AG08395 (cell line): ENCODE results near the gene CLOCK.
"Not testable (repeated sequence)": the region's sequence is repeated elsewhere in the genome, so short reads cannot be mapped to it uniquely, and the experiment has no call there.

Experiments
- DNase-seq: peaks from one replicate; pipeline ENCODE4 v3.0.0; 2012; ENCODE audit warnings: mixed read lengths, low spot score

The CLOCK gene, protein sequence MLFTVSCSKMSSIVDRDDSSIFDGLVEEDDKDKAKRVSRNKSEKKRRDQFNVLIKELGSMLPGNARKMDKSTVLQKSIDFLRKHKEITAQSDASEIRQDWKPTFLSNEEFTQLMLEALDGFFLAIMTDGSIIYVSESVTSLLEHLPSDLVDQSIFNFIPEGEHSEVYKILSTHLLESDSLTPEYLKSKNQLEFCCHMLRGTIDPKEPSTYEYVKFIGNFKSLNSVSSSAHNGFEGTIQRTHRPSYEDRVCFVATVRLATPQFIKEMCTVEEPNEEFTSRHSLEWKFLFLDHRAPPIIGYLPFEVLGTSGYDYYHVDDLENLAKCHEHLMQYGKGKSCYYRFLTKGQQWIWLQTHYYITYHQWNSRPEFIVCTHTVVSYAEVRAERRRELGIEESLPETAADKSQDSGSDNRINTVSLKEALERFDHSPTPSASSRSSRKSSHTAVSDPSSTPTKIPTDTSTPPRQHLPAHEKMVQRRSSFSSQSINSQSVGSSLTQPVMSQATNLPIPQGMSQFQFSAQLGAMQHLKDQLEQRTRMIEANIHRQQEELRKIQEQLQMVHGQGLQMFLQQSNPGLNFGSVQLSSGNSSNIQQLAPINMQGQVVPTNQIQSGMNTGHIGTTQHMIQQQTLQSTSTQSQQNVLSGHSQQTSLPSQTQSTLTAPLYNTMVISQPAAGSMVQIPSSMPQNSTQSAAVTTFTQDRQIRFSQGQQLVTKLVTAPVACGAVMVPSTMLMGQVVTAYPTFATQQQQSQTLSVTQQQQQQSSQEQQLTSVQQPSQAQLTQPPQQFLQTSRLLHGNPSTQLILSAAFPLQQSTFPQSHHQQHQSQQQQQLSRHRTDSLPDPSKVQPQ

DNA sequence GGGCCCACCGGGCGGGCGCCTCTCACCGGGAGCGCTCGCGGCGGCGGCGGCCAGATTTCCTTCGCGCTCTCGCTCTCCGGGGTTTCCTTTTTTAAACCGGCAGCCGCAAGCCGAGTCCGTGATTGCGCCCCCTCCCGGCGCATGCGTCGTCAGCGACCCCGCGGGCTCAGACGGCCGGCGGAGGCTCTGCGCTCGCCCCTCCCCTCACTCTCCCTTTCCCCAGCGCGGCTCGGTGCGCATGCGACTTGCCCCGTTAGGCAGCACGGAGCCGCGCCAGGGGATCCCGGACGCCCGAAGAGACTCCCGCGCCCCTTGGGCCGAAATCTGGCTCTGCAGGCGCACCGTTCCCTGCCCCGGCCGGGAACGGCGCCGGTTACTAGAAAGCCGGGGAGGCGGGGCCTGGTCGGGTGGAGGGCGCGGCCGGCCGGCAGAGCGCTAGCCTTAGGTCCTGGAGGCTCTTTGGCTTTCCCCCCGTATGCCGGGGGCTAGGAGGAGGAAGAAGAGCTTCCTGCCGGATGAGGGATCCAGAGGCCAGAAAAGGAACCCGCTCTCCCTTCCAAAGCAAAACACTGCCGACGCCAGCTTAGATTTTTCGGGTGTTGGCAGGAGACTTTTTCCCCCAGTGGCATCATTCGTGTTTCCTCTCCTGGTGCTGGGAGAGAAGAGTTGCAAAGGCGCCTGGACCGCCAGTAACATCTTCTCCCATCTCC lies at the start of gene CLOCK:
Gene CLOCK (minus strand): TSS at position 154 of the 710 bp plus-strand sequence. CDS start 64,124 bp downstream, outside the sequence.
- DNase-seq, result peak; percentile 86

DNA sequence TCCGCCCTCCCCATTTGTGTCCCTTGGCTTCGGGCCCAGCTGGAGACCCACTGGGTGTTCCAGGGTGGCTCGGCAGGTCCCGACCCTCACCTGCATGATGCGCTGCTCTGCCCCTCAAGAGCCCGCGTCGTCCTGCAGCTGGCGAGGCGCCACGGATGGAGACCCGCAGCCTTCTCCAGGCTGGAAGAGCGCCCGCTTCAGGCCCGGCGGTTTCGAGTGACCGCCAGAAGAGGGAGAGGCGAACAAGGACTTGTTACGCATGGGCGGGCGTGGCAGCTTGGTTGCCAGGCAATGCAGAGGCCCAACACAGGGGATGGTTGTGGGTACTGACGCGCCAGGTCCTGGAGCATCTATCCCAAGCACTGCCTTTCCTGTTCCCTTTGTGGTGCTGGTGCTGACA lies 45.3 kb upstream of the CLOCK start, which contains the start of gene PDCL2:
Gene PDCL2 (minus strand): TSS at position 232 of the 400 bp plus-strand sequence. CDS start 136 bp downstream, at position 96.
- no peak for DNase-seq

- no peak for DNase-seq
Measured at GRCh38 chr4:55588160-55588559, 41.5 kb upstream of the CLOCK start.

DNA sequence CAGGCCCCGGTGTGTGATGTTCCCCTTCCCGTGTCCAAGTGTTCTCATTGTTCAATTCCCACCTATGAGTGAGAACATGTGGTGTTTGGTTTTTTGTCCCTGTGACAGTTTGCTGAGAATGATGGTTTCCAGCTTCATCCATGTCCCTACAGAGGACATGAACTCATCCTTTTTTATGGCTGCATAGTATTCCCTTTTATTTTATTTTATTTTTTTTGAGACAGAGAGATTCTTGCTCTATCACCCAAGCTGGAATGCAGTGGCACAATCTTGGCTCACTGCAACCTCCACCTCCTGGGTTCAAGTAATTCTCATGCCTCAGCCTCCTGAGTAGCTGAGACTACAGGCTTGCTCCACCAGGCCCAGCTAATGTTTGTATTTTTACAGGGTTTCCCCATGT lies 36.1 kb upstream of the CLOCK start:
- not testable (repeated sequence) for DNase-seq

DNA sequence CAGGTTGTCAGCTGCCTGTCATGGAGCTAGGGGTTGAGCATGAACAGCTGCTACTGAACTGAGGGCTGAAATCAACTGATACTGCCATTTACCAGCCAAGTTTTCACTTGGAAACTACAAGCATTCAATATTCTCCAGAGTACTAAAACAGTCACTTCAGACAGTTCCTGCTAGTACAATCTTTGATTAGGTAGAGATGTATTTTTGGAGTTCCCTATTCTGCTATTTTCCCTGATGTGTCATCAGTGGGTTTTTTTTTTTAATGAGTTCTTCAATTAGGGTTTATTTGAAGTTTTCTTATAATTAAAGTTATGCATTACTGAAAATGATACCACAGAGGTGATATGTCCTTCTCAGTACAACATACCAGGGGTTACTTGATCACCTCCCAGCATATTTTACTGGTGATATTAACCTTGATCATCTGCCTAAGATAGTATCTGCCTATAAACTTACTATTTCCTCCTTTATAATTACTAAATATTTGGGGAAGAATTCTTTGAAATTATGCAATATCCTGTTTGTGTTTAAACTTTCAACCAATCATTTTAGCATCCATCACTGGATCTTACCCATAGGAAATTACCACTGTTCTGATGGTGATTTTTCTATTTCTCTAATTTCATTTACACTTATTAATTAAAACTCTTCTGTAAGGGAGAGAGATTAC lies 31.8 kb upstream of the CLOCK start:
- DNase-seq, result no peak

GRCh38 chr4:55575513-55575912 lies 28.8 kb upstream of the CLOCK start:
- DNase-seq, result no peak

- DNase-seq, result no peak
Measured at GRCh38 chr4:55574252-55574651, 27.5 kb upstream of the CLOCK start.

GRCh38 chr4:55571806-55572205 lies 25.1 kb upstream of the CLOCK start:
- no peak for DNase-seq

- DNase-seq, result no peak
Measured at GRCh38 chr4:55568905-55569504, 22.3 kb upstream of the CLOCK start.

- no peak for DNase-seq
Measured at GRCh38 chr4:55561889-55562288, 15.2 kb upstream of the CLOCK start.

GRCh38 chr4:55560096-55560495 lies 13.4 kb upstream of the CLOCK start:
- DNase-seq, result no peak

DNA sequence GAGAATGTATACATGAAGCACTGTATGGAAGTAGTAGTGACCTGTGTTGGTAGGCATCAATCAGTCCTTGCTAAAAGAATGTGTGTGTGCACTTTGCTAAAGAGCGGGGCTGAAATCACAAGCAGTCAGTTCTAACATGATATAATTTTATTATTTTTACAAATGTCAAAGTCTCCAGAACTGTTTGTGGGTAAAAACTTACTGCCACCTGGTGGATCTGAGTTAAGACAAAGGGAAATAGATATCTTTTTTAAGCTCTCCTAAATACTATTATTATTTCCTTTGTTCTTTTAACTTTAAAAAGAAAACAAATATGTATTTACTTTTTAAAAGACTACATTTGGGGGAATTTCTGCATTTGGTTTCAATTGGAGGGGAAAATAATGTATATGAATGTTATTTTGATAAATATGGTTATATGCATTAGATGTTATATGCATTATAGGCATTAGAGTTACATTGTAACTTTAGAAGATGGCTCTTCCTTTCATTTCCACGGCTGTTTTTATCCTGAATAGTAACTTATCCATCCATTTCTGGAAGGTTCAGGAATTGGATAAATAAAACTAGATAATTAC lies 7.8 kb upstream of the CLOCK start:
- DNase-seq, result peak; percentile 44

DNA sequence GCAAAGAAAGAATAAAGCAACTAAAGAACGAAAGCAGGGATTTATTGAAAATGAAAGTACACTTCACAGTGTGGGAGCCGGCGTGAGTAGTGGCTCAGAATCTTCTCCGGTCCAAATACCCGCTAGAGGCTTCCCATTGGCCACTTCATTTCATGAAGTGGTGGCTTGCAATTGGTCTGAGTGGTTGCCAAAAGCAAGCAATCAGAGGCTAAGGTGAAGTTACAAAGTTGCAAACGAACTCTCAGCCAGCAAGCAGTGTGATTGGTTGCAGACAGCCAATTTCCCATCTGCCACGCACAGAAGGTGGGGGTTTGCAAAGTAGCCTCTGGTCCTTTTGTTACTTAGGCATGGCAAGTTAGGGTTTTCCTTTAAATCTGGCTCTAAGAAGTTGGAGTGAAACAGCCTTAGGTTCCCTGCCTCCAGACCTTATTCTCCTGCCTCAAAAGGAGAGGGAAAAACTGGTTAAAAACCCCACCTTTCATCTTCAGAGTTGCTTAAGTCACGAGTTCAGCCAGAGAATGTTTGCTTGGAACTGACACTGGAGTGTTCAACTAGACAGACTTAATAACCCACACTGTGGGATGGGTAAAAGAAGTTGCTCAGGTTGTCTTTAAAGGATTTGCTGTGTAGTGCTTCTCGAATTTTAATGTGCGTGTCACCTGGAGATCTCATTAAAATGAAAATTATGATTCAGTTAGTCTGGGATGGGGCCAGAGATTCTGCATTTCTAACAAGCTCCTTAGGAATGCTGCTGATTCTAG lies 6.9 kb upstream of the CLOCK start:
- peak; percentile 75 for DNase-seq

GRCh38 chr4:55551964-55552363 lies 5.3 kb upstream of the CLOCK start:
- DNase-seq, result not testable (repeated sequence)

- DNase-seq, result peak; percentile 50
Measured at GRCh38 chr4:55549888-55550287, 3.2 kb upstream of the CLOCK start.

DNA sequence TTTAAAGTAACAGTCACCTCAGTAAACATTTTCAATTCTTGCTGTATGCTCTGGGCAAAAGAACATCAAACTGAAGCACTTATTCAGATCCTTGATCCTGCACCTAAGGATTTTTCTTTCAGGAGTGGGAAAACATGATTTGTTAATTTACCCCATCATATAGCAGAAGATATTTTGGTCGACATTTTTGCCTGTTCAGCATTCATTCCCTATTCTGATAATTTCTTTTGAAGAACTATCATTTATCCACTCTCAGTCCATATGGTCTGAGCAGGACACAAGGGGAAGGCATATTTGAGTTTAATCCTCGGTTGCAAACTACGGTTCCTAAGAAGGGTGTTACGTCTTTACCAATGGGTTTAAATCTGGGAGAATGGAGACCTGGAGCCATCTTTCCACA lies 1.2 kb upstream of the CLOCK start:
- no peak for DNase-seq

- DNase-seq, result no peak
Measured at GRCh38 chr4:55547466-55547770, 709 bp upstream of the CLOCK start.

- DNase-seq, result peak; percentile 84
Measured at GRCh38 chr4:55546506-55546755, 278 bp downstream of the CLOCK start.

DNA sequence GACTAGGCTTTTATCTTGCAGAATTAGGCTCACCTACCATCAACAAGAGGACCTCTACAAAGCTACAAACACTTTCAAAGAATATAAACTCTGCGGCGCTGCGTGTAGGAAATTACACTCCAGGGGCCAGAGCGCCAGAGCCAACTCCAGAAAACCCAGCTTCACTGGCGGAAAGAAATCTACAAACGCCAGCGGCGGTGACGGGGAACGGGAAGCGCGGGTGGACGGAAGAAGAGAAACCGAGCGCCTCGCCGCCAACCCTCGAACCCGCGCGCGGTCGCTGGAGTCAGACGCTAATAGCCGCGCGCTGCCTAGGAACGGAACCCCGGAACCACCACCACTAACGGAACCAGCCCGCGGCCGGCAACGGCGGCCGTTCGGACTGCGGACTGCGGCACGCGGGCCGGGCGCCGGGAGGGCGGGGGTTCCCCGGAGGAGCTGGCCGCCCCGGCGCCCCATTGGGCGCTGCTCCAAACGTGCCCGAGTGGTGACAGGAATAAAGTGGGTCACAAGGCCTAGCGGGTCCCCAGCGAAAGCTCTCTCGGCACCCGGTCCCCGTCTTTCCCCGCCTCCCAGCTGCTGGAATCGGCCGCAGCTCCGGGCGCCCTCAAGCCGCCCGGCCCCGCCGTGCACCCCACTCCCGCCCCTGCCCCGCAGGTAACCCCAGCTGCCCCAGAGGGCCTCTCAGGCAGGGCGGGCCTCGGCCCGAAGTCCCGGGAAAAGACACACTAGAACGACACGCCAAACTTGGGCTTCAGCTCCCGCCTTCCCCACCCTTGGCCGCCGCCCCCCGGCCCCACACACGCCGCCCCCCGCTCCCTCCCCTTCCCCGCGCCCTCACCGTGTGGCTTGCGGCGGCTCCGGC lies 836 bp downstream of the CLOCK start:
- peak; percentile 62 for DNase-seq

DNA sequence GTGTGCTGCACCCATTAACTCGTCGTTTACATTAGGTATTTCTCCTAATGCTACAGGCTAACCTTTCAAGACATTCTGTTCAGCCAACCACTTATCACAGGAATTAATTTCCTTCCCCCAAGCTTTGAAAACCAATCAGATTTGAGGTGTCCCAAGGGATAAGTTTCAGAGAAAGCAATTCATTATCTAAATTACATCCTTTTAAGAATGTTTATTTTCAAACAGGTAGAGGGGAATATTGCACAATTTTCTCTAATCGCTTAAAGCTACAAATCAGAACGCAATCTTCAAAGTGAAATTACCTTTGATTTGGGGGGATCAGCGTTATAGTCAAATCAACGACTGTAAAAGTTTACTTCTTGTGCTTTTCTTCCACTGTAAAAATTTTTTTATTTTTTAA lies 1.6 kb downstream of the CLOCK start:
- DNase-seq, result no peak
